DMS 273 treated with DMSO at 0.1 percent for 48 hours (cell line): Measurements from ENCODE around the gene MRM1.
"Not testable (repeated sequence)": the region's sequence is repeated elsewhere in the genome, so short reads cannot be mapped to it uniquely, and the experiment has no call there.

Experiments
- DNase-seq: peaks from one replicate; lab custom pipeline; 2025; lab: John Stamatoyannopoulos, UW

MRM1 gene

GRCh38 chr17:36600936-36601302 lies 464 bp upstream of the MRM1 start:
- no peak for DNase-seq

GRCh38 chr17:36602030-36602748 lies 806 bp downstream of the MRM1 start:
- DNase-seq: no peak

- peak; percentile 42 for DNase-seq
Measured at GRCh38 chr17:36602924-36603384, 1.6 kb downstream of the MRM1 start.

- not testable (repeated sequence) for DNase-seq
Measured at GRCh38 chr17:36605028-36605427, 3.6 kb downstream of the MRM1 start.

GRCh38 chr17:36608280-36608679 lies 6.9 kb downstream of the MRM1 start:
- no peak for DNase-seq

- DNase-seq: no peak
Measured at GRCh38 chr17:36608794-36609497, 7.6 kb downstream of the MRM1 start.

- DNase-seq: no peak
Measured at GRCh38 chr17:36609498-36609862, 8.1 kb downstream of the MRM1 start.

- no peak for DNase-seq
Measured at GRCh38 chr17:36610474-36610873, 9.1 kb downstream of the MRM1 start.

GRCh38 chr17:36611345-36612072 lies 10.1 kb downstream of the MRM1 start:
- DNase-seq: no peak

GRCh38 chr17:36612323-36612722 lies 10.9 kb downstream of the MRM1 start:
- no peak for DNase-seq

- DNase-seq: no peak
Measured at GRCh38 chr17:36613155-36613554, 11.8 kb downstream of the MRM1 start.

GRCh38 chr17:36614081-36614480 lies 12.7 kb downstream of the MRM1 start:
- DNase-seq: no peak

GRCh38 chr17:36614933-36615332 lies 13.6 kb downstream of the MRM1 start:
- DNase-seq: no peak

GRCh38 chr17:36616061-36617029 lies 15.0 kb downstream of the MRM1 start:
- DNase-seq: no peak

GRCh38 chr17:36617773-36618172 lies 16.4 kb downstream of the MRM1 start:
- DNase-seq: no peak

- no peak for DNase-seq
Measured at GRCh38 chr17:36623281-36623680, 21.9 kb downstream of the MRM1 start.

GRCh38 chr17:36625188-36625587 lies 23.8 kb downstream of the MRM1 start:
- no peak for DNase-seq

GRCh38 chr17:36627101-36627500 lies 25.7 kb downstream of the MRM1 start:
- no peak for DNase-seq

- DNase-seq: no peak
Measured at GRCh38 chr17:36628576-36628975, 27.2 kb downstream of the MRM1 start.

- DNase-seq: no peak
Measured at GRCh38 chr17:36629252-36629847, 28.0 kb downstream of the MRM1 start.

GRCh38 chr17:36629970-36630502 lies 28.7 kb downstream of the MRM1 start:
- DNase-seq: no peak
